K562 (cell line): ENCODE results near the gene CRYZL1. TPM values are rescaled to one million over a fixed set of nuclear protein-coding genes. Genes with fewer than 3 reads are reported as not detected.

Source experiments
- ATAC-seq: fragments of 200-7000 bp; cut with Tn5 transposase; 3 replicates; pipeline ENCODE4 v1.9.1; 2020; ENCODE audit warnings: moderate library complexity
- BruUV-seq: library from RNA; stranded (reverse); fragments of 400-500 nt; replicated peaks from 2 replicates; lab custom pipeline; 2021; lab: Mats Ljungman, UMichigan
- CTCF ChIA-PET: fragments of 300-600 bp; formaldehyde crosslinking; extraction: SDS; loops from one replicate; lab custom pipeline; 2021; ENCODE audit warnings: low intra/inter-chr PET ratio; lab: Yijun Ruan, JAX
- POLR2A ChIA-PET: fragments of 300-600, 350-650 bp; sonication (Branson Sonifier 250); formaldehyde crosslinking; extraction: SDS; loops from one replicate; lab custom pipeline; 2021; ENCODE audit warnings: antibody characterized with exemption, inconsistent platforms; lab: Yijun Ruan, JAX
- DNase-seq, 4 experiments: peaks; one replicate each; pipeline versions ENCODE4 v3.0.0 to v3.0.0-alpha.2; 2011 to 2018; ENCODE audit warnings: low spot score in 3 of 4, mixed read lengths in 3 of 4; ENCODE audit errors: extremely low read depth in 1 of 4
- FAIRE-seq: peaks from 2 replicates; lab custom pipeline; 2011; peaks lifted over from hg19 to GRCh38; lab: Jason Lieb, UNC
- H2AFZ ChIP-seq: 2 replicates; pipeline ENCODE4 v1.6.0; 2011; ENCODE audit warnings: low read depth, low read length, control low read depth, inconsistent platforms
- H3K27ac ChIP-seq: fragments of 200-600 bp; 3 replicates; pipeline ENCODE4 v1.8.0; 2011; ENCODE audit warnings: low read depth, mild to moderate bottlenecking, control low read depth, inconsistent platforms, low read length, moderate library complexity, mixed read lengths; ENCODE audit errors: extremely low read depth
- H3K27me3 ChIP-seq, 2 experiments: fragments of 300-600 bp in 1 of 2; 2 replicates in 1 of 2; 3 replicates in 1 of 2; pipeline versions ENCODE4 v1.6.0 to v1.8.0; 2011; ENCODE audit warnings: inconsistent platforms in 2 of 2, low read length in 2 of 2, mild to moderate bottlenecking in 1 of 2, mixed read lengths in 1 of 2, moderate library complexity in 1 of 2; ENCODE audit not compliant: control insufficient read depth in 2 of 2, insufficient read depth in 2 of 2
- H3K36me3 ChIP-seq: fragments of 300-600 bp; 3 replicates; pipeline ENCODE4 v1.8.0; 2011; ENCODE audit warnings: mild to moderate bottlenecking, low read length, inconsistent platforms; ENCODE audit not compliant: control insufficient read depth, insufficient read depth
- H3K4me1 ChIP-seq, 2 experiments: fragments of 200-600 bp in 1 of 2; replicated peaks in 1 of 2; 2 replicates in 1 of 2; 3 replicates in 1 of 2; pipeline versions ENCODE4 v1.5.1 to v1.8.0; 2011; ENCODE audit warnings: inconsistent platforms in 2 of 2, low read length in 2 of 2, mild to moderate bottlenecking in 1 of 2, mixed read lengths in 1 of 2, moderate library complexity in 1 of 2; ENCODE audit not compliant: control insufficient read depth in 2 of 2, insufficient read depth in 2 of 2
- H3K4me2 ChIP-seq: 2 replicates; pipeline ENCODE4 v1.6.1; 2011; ENCODE audit warnings: low read length, control low read depth, inconsistent platforms, mixed read lengths; ENCODE audit not compliant: insufficient read depth
- H3K4me3 ChIP-seq: fragments of 200-600 bp; sonication (generic), shearing (Covaris generic); 2 replicates; pipeline ENCODE4 v1.5.1; 2016; ENCODE audit warnings: control low read depth, inconsistent platforms
- H3K79me2 ChIP-seq: fragments of 200-600 bp; 3 replicates; pipeline ENCODE4 v1.8.0; 2011; ENCODE audit warnings: low read length, inconsistent platforms; ENCODE audit not compliant: control insufficient read depth, insufficient read depth
- H3K9ac ChIP-seq, 2 experiments: 2 replicates each; pipeline versions ENCODE4 v1.6.0 to v1.6.1; 2011; ENCODE audit warnings: low read depth in 2 of 2, low read length in 2 of 2, control low read depth in 1 of 2, inconsistent platforms in 1 of 2, mild to moderate bottlenecking in 1 of 2, mixed read lengths in 1 of 2; ENCODE audit not compliant: insufficient read depth in 1 of 2
- H3K9me1 ChIP-seq: one replicate; pipeline ENCODE4 v1.6.0; 2011; ENCODE audit warnings: inconsistent platforms, mild to moderate bottlenecking, low read length, moderate library complexity; ENCODE audit not compliant: control insufficient read depth, insufficient read depth
- H3K9me3 ChIP-seq: replicated peaks from 2 replicates; pipeline ENCODE4 v1.5.1; 2011; ENCODE audit warnings: low read depth, low read length, inconsistent platforms; ENCODE audit not compliant: control insufficient read depth, insufficient read depth
- H4K20me1 ChIP-seq: replicated peaks from 2 replicates; pipeline ENCODE4 v1.6.1; 2011; ENCODE audit warnings: low read length, inconsistent platforms, mixed read lengths; ENCODE audit not compliant: control insufficient read depth, insufficient read depth
- MTA3 ChIP-seq: fragments of 450-650 bp; formaldehyde crosslinking; IDR thresholded peaks from 2 replicates; pipeline ENCODE4 v1.6.1; 2017; ENCODE audit warnings: mild to moderate bottlenecking, borderline replicate concordance
- PHF21A ChIP-seq: fragments of 450-650 bp; IDR thresholded peaks from 2 replicates; pipeline ENCODE4 v1.6.1; 2017; ENCODE audit warnings: low read depth, borderline replicate concordance
- RFX1 ChIP-seq: fragments of 450-650 bp; IDR thresholded peaks from 2 replicates; pipeline ENCODE4 v1.6.1; 2016; ENCODE audit warnings: mild to moderate bottlenecking, moderate library complexity
- ZNF79 ChIP-seq: fragments of 250-450 bp; sonication (Bioruptor Pico); IDR thresholded peaks from 2 replicates; pipeline ENCODE4 v1.4.0; 2020; ENCODE audit warnings: low read depth, mild to moderate bottlenecking, moderate library complexity
- WGBS: fragments of 100-300 bp; shearing (Covaris generic); methylation state at CpG from one replicate; pipeline ENCODE4 v1.1.6; 2016; ENCODE audit warnings: low coverage, mixed read lengths; ENCODE audit not compliant: insufficient coverage; ENCODE audit errors: missing lambda C conversion rate; 5-methylcytosine and 5-hydroxymethylcytosine counted together
- in situ Hi-C: fragments of 300-500 bp; cut with MboI; formaldehyde crosslinking; loops from 4 replicates; pipeline ENCODE4 v1.15.0; 2018; ENCODE audit warnings: inconsistent platforms, mixed read lengths
- intact Hi-C: fragments of 100-400 bp; cut with micrococcal nuclease; formaldehyde crosslinking; loops from 2 replicates; pipeline ENCODE4 v1.14.2; 2022
- polyA plus RNA-seq, 8 experiments: library from polyadenylated mRNA; depleted of rRNA in 4 of 8; stranded (reverse) in 5 of 8; unstranded in 3 of 8; fragments of >200 nt; fragmentation: Nextera tagmentation in 2 of 8; fragmentation: Illumina TruSeq in 1 of 8; extraction: Ambion mirVana in 2 of 8; extraction: Trizol in 1 of 8; gene quantifications; 2 replicates each; pipeline versions ENCODE4 v1.2.1 to v1.2.3, GENCODE V29; 2011 to 2014; ENCODE audit warnings: inconsistent platforms in 1 of 8, missing spikeins in 1 of 8
- total RNA-seq, 7 experiments: library from RNA; depleted of rRNA in 6 of 7; stranded (reverse); fragments of >200 nt in 6 of 7; fragmentation: Illumina TruSeq in 2 of 7; extraction: Trizol in 2 of 7; gene quantifications; 2 replicates each; pipeline versions ENCODE4 v1.2.1 to v1.2.3, GENCODE V29; 2011 to 2021; ENCODE audit warnings: low replicate concordance in 1 of 7
- TF ChIP-seq, protein P1 (sequence below): fragments of 150-350 bp; conservative IDR thresholded peaks from 2 replicates; pipeline ENCODE4 v1.6.1; 2014; ENCODE audit warnings: low read length
- TF ChIP-seq, protein P2 (sequence below): IDR thresholded peaks from 2 replicates; pipeline ENCODE4 v1.6.1; 2011; ENCODE audit warnings: borderline replicate concordance, low read depth, mild to moderate bottlenecking, moderate library complexity, low read length; ENCODE audit not compliant: insufficient read depth, poor library complexity, severe bottlenecking

CRYZL1 gene
- total and polyA plus RNA-seq, 9 of the 15 experiments (the other 6 are each of a cell fraction or from before 2014, with no cell fraction given): 19.9 to 98.2 (median 39.2) TPM

DNA sequence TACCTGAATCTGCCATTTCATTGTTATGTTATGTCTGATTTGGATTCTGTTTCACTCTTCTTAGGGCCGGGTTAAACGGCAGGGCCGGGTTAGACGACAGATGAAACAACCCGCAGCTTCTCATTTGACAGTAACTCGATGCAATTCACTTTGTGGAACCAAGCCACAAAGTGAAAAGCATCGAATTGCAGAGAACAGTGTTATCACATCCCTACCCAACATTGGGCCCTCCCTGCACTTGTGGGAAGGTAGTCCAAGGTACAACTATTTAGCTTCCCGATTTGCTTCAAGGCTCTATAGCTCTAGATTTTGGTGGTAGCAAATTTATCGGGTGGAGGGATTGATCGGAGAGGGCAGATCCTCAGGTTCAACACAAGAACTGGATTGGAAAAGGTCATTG lies 81.7 kb downstream of the CRYZL1 start:
- no peak for TF ChIP-seq RFX1
- no peak for TF ChIP-seq PHF21A
- TF ChIP-seq, protein P1, sequence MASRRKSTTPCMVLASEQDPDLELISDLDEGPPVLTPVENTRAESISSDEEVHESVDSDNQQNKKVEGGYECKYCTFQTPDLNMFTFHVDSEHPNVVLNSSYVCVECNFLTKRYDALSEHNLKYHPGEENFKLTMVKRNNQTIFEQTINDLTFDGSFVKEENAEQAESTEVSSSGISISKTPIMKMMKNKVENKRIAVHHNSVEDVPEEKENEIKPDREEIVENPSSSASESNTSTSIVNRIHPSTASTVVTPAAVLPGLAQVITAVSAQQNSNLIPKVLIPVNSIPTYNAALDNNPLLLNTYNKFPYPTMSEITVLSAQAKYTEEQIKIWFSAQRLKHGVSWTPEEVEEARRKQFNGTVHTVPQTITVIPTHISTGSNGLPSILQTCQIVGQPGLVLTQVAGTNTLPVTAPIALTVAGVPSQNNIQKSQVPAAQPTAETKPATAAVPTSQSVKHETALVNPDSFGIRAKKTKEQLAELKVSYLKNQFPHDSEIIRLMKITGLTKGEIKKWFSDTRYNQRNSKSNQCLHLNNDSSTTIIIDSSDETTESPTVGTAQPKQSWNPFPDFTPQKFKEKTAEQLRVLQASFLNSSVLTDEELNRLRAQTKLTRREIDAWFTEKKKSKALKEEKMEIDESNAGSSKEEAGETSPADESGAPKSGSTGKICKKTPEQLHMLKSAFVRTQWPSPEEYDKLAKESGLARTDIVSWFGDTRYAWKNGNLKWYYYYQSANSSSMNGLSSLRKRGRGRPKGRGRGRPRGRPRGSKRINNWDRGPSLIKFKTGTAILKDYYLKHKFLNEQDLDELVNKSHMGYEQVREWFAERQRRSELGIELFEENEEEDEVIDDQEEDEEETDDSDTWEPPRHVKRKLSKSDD: no peak
- TF ChIP-seq ZNF79: no peak
- TF ChIP-seq MTA3: no peak
- TF ChIP-seq, protein P2, sequence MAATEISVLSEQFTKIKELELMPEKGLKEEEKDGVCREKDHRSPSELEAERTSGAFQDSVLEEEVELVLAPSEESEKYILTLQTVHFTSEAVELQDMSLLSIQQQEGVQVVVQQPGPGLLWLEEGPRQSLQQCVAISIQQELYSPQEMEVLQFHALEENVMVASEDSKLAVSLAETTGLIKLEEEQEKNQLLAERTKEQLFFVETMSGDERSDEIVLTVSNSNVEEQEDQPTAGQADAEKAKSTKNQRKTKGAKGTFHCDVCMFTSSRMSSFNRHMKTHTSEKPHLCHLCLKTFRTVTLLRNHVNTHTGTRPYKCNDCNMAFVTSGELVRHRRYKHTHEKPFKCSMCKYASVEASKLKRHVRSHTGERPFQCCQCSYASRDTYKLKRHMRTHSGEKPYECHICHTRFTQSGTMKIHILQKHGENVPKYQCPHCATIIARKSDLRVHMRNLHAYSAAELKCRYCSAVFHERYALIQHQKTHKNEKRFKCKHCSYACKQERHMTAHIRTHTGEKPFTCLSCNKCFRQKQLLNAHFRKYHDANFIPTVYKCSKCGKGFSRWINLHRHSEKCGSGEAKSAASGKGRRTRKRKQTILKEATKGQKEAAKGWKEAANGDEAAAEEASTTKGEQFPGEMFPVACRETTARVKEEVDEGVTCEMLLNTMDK: no peak
- intact Hi-C loops: no loop called here
- H4K20me1 ChIP-seq: no peaks in the 10 kb centered on the region

More for the DNA sequence above, 81.7 kb downstream of the CRYZL1 start:
- peaks cover 96% of the 10 kb centered on the region for H3K36me3 ChIP-seq
- no peaks in the 10 kb centered on the region for H3K9me1 ChIP-seq
- H3K27me3 ChIP-seq: no peaks in the 10 kb centered on the region
- H3K9me3 ChIP-seq: no peaks in the 10 kb centered on the region
- in situ Hi-C loops: no loop called here
- no peaks in the 10 kb centered on the region for H3K4me1 ChIP-seq
- H3K79me2 ChIP-seq: peaks cover 84% of the 10 kb centered on the region
- no peak overlapping the region for H3K4me2 ChIP-seq
- WGBS: 94% methylated on average over 10 of the region's 10 CpGs
- DNase-seq: no peak
- POLR2A ChIA-PET: interaction anchor here (0.6 to 10.6 kb wide), 6 partner anchors 8 to 120 kb away, joined by 3 to 130 read pairs (median 6); partner anchors contain the start of genes CRYZL1 and DONSON
- H3K27ac ChIP-seq: no peak overlapping the region
- CTCF ChIA-PET: no interaction called here
- no peak for FAIRE-seq
- no peak for ATAC-seq
- H3K4me3 ChIP-seq: no peak overlapping the region
- H3K9ac ChIP-seq: no peak overlapping the region
- no TSS peak for BruUV-seq
- no peak overlapping the region for H2AFZ ChIP-seq
